OCI-LY1 (cell line): Measurements from ENCODE around the gene RASL11B.

ENCODE experiments used
- H2AFZ ChIP-seq: fragments of 200-600 bp; sonication (generic), shearing (Covaris generic); 2 replicates; pipeline ENCODE4 v1.6.0; 2014; ENCODE audit warnings: antibody characterized with exemption, mild to moderate bottlenecking, low read length
- H3F3A ChIP-seq: fragments of 200-600 bp; sonication (generic), shearing (Covaris generic); 2 replicates; pipeline ENCODE4 v1.6.0; 2014; ENCODE audit warnings: mild to moderate bottlenecking, antibody characterized with exemption, low read length, moderate library complexity; ENCODE audit not compliant: insufficient read depth
- H3K27ac ChIP-seq: fragments of 200-600 bp; sonication (generic); 2 replicates; pipeline ENCODE4 v1.5.1; 2014; ENCODE audit warnings: low read length, mixed run types, mild to moderate bottlenecking, low read depth; ENCODE audit not compliant: poor library complexity, severe bottlenecking
- H3K27me3 ChIP-seq: fragments of 200-600 bp; sonication (generic); 2 replicates; pipeline ENCODE4 v1.6.0; 2014; ENCODE audit warnings: antibody characterized with exemption, mild to moderate bottlenecking, low read length, moderate library complexity; ENCODE audit not compliant: insufficient read depth
- H3K36me3 ChIP-seq: fragments of 200-600 bp; sonication (generic); 2 replicates; pipeline ENCODE4 v1.6.1; 2014; ENCODE audit warnings: mild to moderate bottlenecking, antibody characterized with exemption, low read length, moderate library complexity, mixed read lengths; ENCODE audit not compliant: insufficient read depth
- H3K4me1 ChIP-seq: fragments of 200-600 bp; sonication (generic); 2 replicates; pipeline ENCODE4 v1.5.1; 2014; ENCODE audit warnings: mild to moderate bottlenecking, low read length, moderate library complexity; ENCODE audit not compliant: insufficient read depth, severe bottlenecking
- H3K4me2 ChIP-seq: fragments of 200-600 bp; sonication (generic), shearing (Covaris generic); 2 replicates; pipeline ENCODE4 v1.6.1; 2014; ENCODE audit warnings: low read length
- H3K4me3 ChIP-seq: fragments of 200-600 bp; sonication (generic); 2 replicates; pipeline ENCODE4 v1.5.1; 2014; ENCODE audit warnings: low read length, low read depth, mild to moderate bottlenecking, mixed read lengths; ENCODE audit not compliant: poor library complexity, severe bottlenecking
- H3K79me2 ChIP-seq: fragments of 200-600 bp; shearing (Covaris generic); 2 replicates; pipeline ENCODE4 v1.6.1; 2016; ENCODE audit warnings: mixed run types, low read length, mixed read lengths; ENCODE audit not compliant: insufficient read depth
- H3K9ac ChIP-seq: fragments of 200-600 bp; sonication (generic), shearing (Covaris generic); 2 replicates; pipeline ENCODE4 v1.6.1; 2014; ENCODE audit warnings: mild to moderate bottlenecking, low read length, mixed read lengths
- H3K9me2 ChIP-seq: fragments of 200-600 bp; sonication (generic), shearing (Covaris generic); 2 replicates; pipeline ENCODE4 v1.6.1; 2014; ENCODE audit warnings: low read depth, mild to moderate bottlenecking, low read length, mixed read lengths
- H3K9me3 ChIP-seq: fragments of 200-600 bp; shearing (Covaris generic); 2 replicates; pipeline ENCODE4 v1.6.1; 2014; ENCODE audit warnings: low read length, mixed read lengths
- H4K20me1 ChIP-seq: fragments of 200-600 bp; sonication (generic), shearing (Covaris generic); 2 replicates; pipeline ENCODE4 v1.6.0; 2016; ENCODE audit warnings: mild to moderate bottlenecking, low read length; ENCODE audit not compliant: insufficient read depth
- CTCF ChIP-seq: fragments of 200-600 bp; sonication (generic), shearing (Covaris generic); IDR thresholded peaks from 2 replicates; pipeline ENCODE4 v1.5.1; 2017; ENCODE audit warnings: mild to moderate bottlenecking, antibody characterized with exemption, low read length, moderate library complexity, mixed read lengths
- EZH2 ChIP-seq: fragments of 200-600 bp; sonication (generic), shearing (Covaris generic); IDR thresholded peaks from 2 replicates; pipeline ENCODE4 v1.8.0; 2017; ENCODE audit warnings: borderline replicate concordance, mixed run types, mild to moderate bottlenecking, antibody characterized with exemption, low read length, moderate library complexity, mixed read lengths

Gene RASL11B

GRCh38 chr4:52890521-52890791 is 28.3 kb downstream of the RASL11B start:
- Histone ChIP-seq H3K27me3 (no peaks in the 10 kb centered on the region), H3K4me3 (no peak overlapping the region), H3F3A (no peaks in the 10 kb centered on the region), H3K4me2 (no peak overlapping the region), H4K20me1 (no peaks in the 10 kb centered on the region), H3K27ac (no peak overlapping the region), H3K4me1 (no peaks in the 10 kb centered on the region), H3K9me2 (no peaks in the 10 kb centered on the region), H3K79me2 (no peaks in the 10 kb centered on the region), H2AFZ (no peak overlapping the region), H3K36me3 (no peaks in the 10 kb centered on the region), H3K9me3 (peaks cover 11% of the 10 kb centered on the region; the same call in 1 of the 2 replicates), H3K9ac (no peak overlapping the region)
- TF ChIP-seq CTCF (no peak), EZH2 (no peak)

- Histone ChIP-seq H3K36me3 (no peaks in the 10 kb centered on the region), H3K9me3 (peaks cover 4% of the 10 kb centered on the region; the same call in 1 of the 2 replicates), H3F3A (no peaks in the 10 kb centered on the region), H3K9me2 (no peaks in the 10 kb centered on the region), H3K27ac (no peak overlapping the region), H3K4me1 (no peaks in the 10 kb centered on the region), H2AFZ (no peak overlapping the region), H4K20me1 (no peaks in the 10 kb centered on the region), H3K4me3 (no peak overlapping the region), H3K9ac (no peak overlapping the region), H3K27me3 (no peaks in the 10 kb centered on the region), H3K79me2 (no peaks in the 10 kb centered on the region), H3K4me2 (no peak overlapping the region)
- no peak for TF ChIP-seq CTCF
- no peak for TF ChIP-seq EZH2
Observed at GRCh38 chr4:52891743-52892142, 29.6 kb downstream of the RASL11B start.

DNA sequence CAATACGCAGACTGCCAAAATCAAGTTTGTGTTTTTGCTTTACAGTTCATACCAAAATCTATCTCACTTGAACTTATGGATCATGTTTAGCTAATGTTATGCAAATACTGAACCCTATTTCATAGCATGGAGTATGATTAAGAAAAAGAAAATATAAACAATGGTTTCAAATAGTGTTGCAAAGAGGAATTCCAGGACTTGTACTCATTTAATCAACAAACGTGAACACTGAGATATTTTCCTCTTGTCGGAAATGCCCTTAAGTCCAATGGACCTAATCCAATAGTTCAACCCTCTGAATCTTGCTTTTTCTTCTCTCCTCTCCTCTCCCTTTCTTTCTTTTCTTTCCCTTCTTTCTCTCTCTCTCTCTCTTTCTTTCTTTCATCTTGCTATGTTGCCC is 30.8 kb downstream of the RASL11B start:
- H3K4me3 ChIP-seq = no peak overlapping the region
- no peak overlapping the region for H3K4me2 ChIP-seq
- no peaks in the 10 kb centered on the region for H3F3A ChIP-seq
- H3K79me2 ChIP-seq = no peaks in the 10 kb centered on the region
- no peaks in the 10 kb centered on the region for H3K27me3 ChIP-seq
- no peak for TF ChIP-seq CTCF
- TF ChIP-seq EZH2 = no peak
- no peak overlapping the region for H3K9ac ChIP-seq
- no peaks in the 10 kb centered on the region for H4K20me1 ChIP-seq
- no peak overlapping the region for H3K27ac ChIP-seq
- H3K9me2 ChIP-seq = no peaks in the 10 kb centered on the region
- no peak overlapping the region for H2AFZ ChIP-seq
- no peaks in the 10 kb centered on the region for H3K36me3 ChIP-seq
- H3K9me3 ChIP-seq = no peaks in the 10 kb centered on the region
- H3K4me1 ChIP-seq = no peaks in the 10 kb centered on the region
